Prostate gland (tissue), 2 donors: Measurements from ENCODE around the gene CAMKV.

Source experiments
- CTCF ChIP-seq, 4 experiments: fragments of 200-600 bp in 2 of 4; fragments of 450-650 bp in 2 of 4; sonication (generic) in 2 of 4; IDR thresholded peaks; 1 replicate in 3 of 4; 2 replicates in 1 of 4; pipeline ENCODE4 v1.5.1; 2016 to 2019; ENCODE audit warnings: antibody characterized with exemption in 4 of 4, mild to moderate bottlenecking in 2 of 4, moderate library complexity in 2 of 4
- POLR2AphosphoS5 ChIP-seq: sonication (generic); formaldehyde crosslinking; IDR thresholded peaks from one replicate; pipeline ENCODE4 v1.6.1; 2017; ENCODE audit warnings: antibody characterized with exemption

- no peak for TF ChIP-seq CTCF (IDR thresholded peaks at IDR 0.05)
- no peak for TF ChIP-seq POLR2AphosphoS5
These were observed 27.9 kb downstream of the CAMKV start for GRCh38 chr3:49841806-49842205.
